ENCODE measurements around the gene PPP2R2C. TPM values are rescaled to one million over a fixed set of nuclear protein-coding genes. Genes with fewer than 3 reads are reported as not detected.

Gene PPP2R2C
- total RNA-seq, 2 experiments from 2014 or later, result not detected

DNA sequence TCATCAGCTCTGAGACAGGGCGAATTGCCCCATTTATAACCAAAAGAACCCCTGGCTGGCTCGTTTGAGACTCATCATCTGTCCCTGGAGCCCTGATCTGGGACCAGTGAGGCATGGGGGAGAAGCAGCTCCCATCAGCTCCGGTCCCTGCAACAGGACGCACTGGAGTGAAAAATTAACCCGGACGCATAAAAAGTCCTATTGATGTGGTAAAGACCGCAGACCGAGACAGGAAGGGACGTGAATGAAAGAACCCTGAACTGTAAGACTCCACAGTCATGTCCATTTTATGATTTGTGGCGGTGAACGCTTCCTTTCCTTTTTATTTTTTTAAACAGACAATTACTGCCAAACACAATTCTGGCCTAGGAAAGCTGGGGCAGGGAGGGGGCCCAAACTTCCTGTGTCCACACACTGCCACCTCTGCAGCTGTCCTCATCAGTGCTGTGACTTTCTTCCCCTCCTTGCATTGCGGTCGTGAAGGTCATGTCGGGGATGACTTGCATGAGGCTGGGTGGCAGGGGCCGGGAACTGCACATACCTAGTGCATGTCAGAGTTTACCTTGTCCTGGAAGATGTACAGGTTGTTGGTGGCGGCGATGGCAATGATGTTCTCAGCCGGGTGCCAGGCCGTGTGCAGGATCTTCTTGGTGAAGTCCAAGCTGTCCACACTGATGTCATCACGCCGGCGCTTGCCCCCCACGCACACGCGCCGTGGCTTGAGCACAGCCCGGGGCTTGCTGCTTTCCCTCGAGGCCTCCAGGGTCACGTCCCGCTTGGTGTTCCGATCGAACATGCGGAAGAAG lies 149.4 kb downstream of the PPP2R2C start:
- DNase-seq, result no peak
- Mint-ChIP-seq H3K36me3 (ENCODE audit: low read depth) (no peaks in the 10 kb centered on the region), H3K4me3 (no peak overlapping the region), H3K27ac (no peak overlapping the region), H3K9me3 (no peaks in the 10 kb centered on the region), H3K27me3 (peaks cover 28% of the 10 kb centered on the region), H3K4me1 (peaks cover 52% of the 10 kb centered on the region)
- ChIA-PET POLR2A (no interaction called here), CTCF (interaction anchor here (1.3 to 14.4 kb wide), 6 partner anchors 9 to 324 kb away, joined by 3 to 341 read pairs (median 22); partner anchors contain the start of gene WFS1)

GRCh38 chr4:6322067-6322760 lies 150.2 kb downstream of the PPP2R2C start:
- DNase-seq, result no peak
- H3K27me3 Mint-ChIP-seq, result peaks cover 29% of the 10 kb centered on the region
- H3K9me3 Mint-ChIP-seq, result no peaks in the 10 kb centered on the region
- H3K27ac Mint-ChIP-seq, result no peak overlapping the region
- CTCF ChIA-PET, result interaction anchor here (0.6 to 14.4 kb wide), 5 partner anchors 9 to 295 kb away, joined by 3 to 341 read pairs (median 22); partner anchors contain the start of gene WFS1
- POLR2A ChIA-PET, result no interaction called here
- no peak overlapping the region for H3K4me3 Mint-ChIP-seq
- H3K36me3 Mint-ChIP-seq (ENCODE audit: low read depth), result no peaks in the 10 kb centered on the region
- H3K4me1 Mint-ChIP-seq, result peaks cover 52% of the 10 kb centered on the region

- H3K4me1 Mint-ChIP-seq, result peaks cover 52% of the 10 kb centered on the region
- POLR2A ChIA-PET, result no interaction called here
- CTCF ChIA-PET, result interaction anchor here (0.6 to 14.4 kb wide), 5 partner anchors 10 to 294 kb away, joined by 3 to 341 read pairs (median 22); partner anchors contain the start of gene WFS1
These were observed 151.1 kb downstream of the PPP2R2C start for GRCh38 chr4:6321361-6321760.

GRCh38 chr4:6320663-6321062 lies 151.8 kb downstream of the PPP2R2C start:
- H3K9me3 Mint-ChIP-seq, result no peaks in the 10 kb centered on the region
- ChIA-PET POLR2A (interaction anchor here (1.2 to 1.6 kb wide), 3 partner anchors 10 to 140 kb away, joined by 4 to 7 read pairs (median 5); no protein-coding TSS in a partner anchor), CTCF (interaction anchor here (1.4 to 14.4 kb wide), 5 partner anchors 11 to 186 kb away, joined by 4 to 341 read pairs (median 22); partner anchors contain the start of gene WFS1)
- peaks cover 29% of the 10 kb centered on the region for H3K27me3 Mint-ChIP-seq
- DNase-seq, result no peak
- peaks cover 52% of the 10 kb centered on the region for H3K4me1 Mint-ChIP-seq
- no peak overlapping the region for H3K4me3 Mint-ChIP-seq
- no peak overlapping the region for H3K27ac Mint-ChIP-seq
- H3K36me3 Mint-ChIP-seq (ENCODE audit: low read depth), result no peaks in the 10 kb centered on the region

More at GRCh38 chr4:6321361-6321760, 151.1 kb downstream of the PPP2R2C start:
- no peaks in the 10 kb centered on the region for H3K36me3 Mint-ChIP-seq (ENCODE audit: low read depth)
- H3K9me3 Mint-ChIP-seq, result no peaks in the 10 kb centered on the region
- DNase-seq, result no peak
- no peak overlapping the region for H3K4me3 Mint-ChIP-seq
- peaks cover 31% of the 10 kb centered on the region for H3K27me3 Mint-ChIP-seq
- H3K27ac Mint-ChIP-seq, result no peak overlapping the region

- Mint-ChIP-seq H3K36me3 (ENCODE audit: low read depth) (no peaks in the 10 kb centered on the region), H3K27me3 (peaks cover 27% of the 10 kb centered on the region), H3K9me3 (no peaks in the 10 kb centered on the region), H3K4me3 (no peak overlapping the region), H3K27ac (no peak overlapping the region), H3K4me1 (peaks cover 43% of the 10 kb centered on the region)
- ChIA-PET POLR2A (interaction anchor here (1.2 to 1.6 kb wide), 3 partner anchors 11 to 139 kb away, joined by 4 to 7 read pairs (median 5); no protein-coding TSS in a partner anchor), CTCF (interaction anchor here (1.5 to 14.4 kb wide), 4 partner anchors 12 to 185 kb away, joined by 6 to 341 read pairs (median 126); partner anchors contain the start of gene WFS1)
- DNase-seq, result no peak
These were observed 152.8 kb downstream of the PPP2R2C start for GRCh38 chr4:6319530-6320150.

GRCh38 chr4:6318206-6318605 lies 154.2 kb downstream of the PPP2R2C start:
- Mint-ChIP-seq H3K4me3 (no peak overlapping the region), H3K4me1 (peaks cover 33% of the 10 kb centered on the region)
- POLR2A ChIA-PET, result no interaction called here

GRCh38 chr4:6316461-6317003 lies 155.9 kb downstream of the PPP2R2C start:
- DNase-seq, result no peak
- Mint-ChIP-seq H3K9me3 (no peaks in the 10 kb centered on the region), H3K36me3 (ENCODE audit: low read depth) (no peaks in the 10 kb centered on the region), H3K4me3 (no peak overlapping the region), H3K27ac (no peak overlapping the region), H3K4me1 (peaks cover 19% of the 10 kb centered on the region), H3K27me3 (peaks cover 27% of the 10 kb centered on the region)
- POLR2A ChIA-PET, result no interaction called here
- CTCF ChIA-PET, result interaction anchor here (0.9 to 2.4 kb wide), 3 partner anchors 11 to 66 kb away, joined by 4 to 13 read pairs (median 5); no protein-coding TSS in a partner anchor

More at GRCh38 chr4:6318206-6318605, 154.2 kb downstream of the PPP2R2C start:
- H3K36me3 Mint-ChIP-seq (ENCODE audit: low read depth), result no peaks in the 10 kb centered on the region
- H3K27ac Mint-ChIP-seq, result no peak overlapping the region
- H3K27me3 Mint-ChIP-seq, result peaks cover 22% of the 10 kb centered on the region
- CTCF ChIA-PET, result no interaction called here
- DNase-seq, result no peak
- no peaks in the 10 kb centered on the region for H3K9me3 Mint-ChIP-seq

GRCh38 chr4:6313216-6313615 lies 159.2 kb downstream of the PPP2R2C start:
- no peaks in the 10 kb centered on the region for H3K36me3 Mint-ChIP-seq (ENCODE audit: low read depth)
- ChIA-PET POLR2A (no interaction called here), CTCF (no interaction called here)
- H3K4me3 Mint-ChIP-seq, result no peak overlapping the region
- H3K9me3 Mint-ChIP-seq, result no peaks in the 10 kb centered on the region
- peaks cover 54% of the 10 kb centered on the region for H3K27me3 Mint-ChIP-seq
- DNase-seq, result no peak
- H3K4me1 Mint-ChIP-seq, result peaks cover 1% of the 10 kb centered on the region
- H3K27ac Mint-ChIP-seq, result no peak overlapping the region

DNA sequence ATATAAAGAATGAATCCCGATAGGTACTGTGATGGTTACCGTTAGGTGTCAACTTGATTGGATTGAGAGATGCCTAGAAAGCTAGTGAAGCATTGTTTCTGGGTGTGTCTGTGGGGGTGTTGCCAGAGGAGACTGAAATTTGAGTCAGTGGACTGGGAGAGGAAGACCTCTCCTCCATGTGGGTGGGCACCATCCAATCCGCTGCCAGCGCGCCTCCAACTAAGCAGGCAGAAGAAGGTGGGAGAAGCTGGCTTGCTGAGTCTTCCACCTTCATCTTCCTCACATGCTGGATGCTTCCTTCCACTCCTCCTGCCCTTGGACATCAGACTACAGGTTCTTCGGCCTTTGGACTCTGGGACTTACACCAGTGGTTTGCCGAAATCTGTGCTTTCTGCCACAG lies 162.6 kb downstream of the PPP2R2C start:
- ChIA-PET POLR2A (no interaction called here), CTCF (no interaction called here)
- H3K27ac Mint-ChIP-seq, result no peak overlapping the region
- peaks cover 70% of the 10 kb centered on the region for H3K27me3 Mint-ChIP-seq
- no peaks in the 10 kb centered on the region for H3K9me3 Mint-ChIP-seq
- no peaks in the 10 kb centered on the region for H3K36me3 Mint-ChIP-seq (ENCODE audit: low read depth)
- DNase-seq, result no peak
- H3K4me3 Mint-ChIP-seq, result no peak overlapping the region
- H3K4me1 Mint-ChIP-seq, result peaks cover 1% of the 10 kb centered on the region

DNA sequence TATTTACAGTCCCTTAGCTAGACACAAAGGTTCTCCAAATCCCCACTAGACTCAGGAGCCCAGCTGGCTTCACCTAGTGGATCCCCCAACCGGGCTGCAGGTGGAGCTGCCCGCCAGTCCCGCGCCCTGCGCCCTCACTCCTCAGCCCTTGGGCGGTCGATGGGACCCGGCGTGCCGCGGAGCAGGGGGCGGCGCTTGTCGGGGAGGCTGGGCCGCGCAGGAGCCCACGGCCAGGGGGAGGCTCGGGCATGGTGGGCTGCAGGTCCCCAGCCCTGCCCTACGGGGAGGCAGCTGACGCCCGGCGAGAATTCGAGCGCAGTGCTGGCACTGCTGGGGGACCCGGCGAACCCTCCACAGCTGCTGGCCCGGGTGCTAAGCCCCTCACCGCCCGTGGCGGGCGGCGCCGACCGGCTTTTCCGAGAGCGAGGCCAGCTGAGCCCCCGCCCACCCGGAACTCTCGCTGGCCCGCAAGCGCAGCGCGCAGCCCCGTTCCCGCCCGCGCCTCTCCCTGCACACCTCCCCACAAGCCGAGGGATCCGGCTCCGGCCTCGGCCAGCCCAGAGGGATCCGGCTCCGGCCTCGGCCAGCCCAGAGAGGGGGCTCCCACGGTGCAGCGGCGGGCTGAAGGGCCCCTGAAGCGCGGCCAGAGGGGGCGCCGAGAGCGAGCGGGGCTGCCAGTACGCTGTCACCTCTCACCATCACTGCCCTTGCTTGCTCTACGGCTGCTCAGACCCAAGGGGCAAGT lies 163.3 kb downstream of the PPP2R2C start:
- peaks cover 70% of the 10 kb centered on the region for H3K27me3 Mint-ChIP-seq
- peaks cover 1% of the 10 kb centered on the region for H3K4me1 Mint-ChIP-seq
- no peak overlapping the region for H3K27ac Mint-ChIP-seq
- no peaks in the 10 kb centered on the region for H3K36me3 Mint-ChIP-seq (ENCODE audit: low read depth)
- POLR2A ChIA-PET, result no interaction called here
- DNase-seq, result no peak
- CTCF ChIA-PET, result interaction anchor here (0.7 to 1.9 kb wide), 7 partner anchors 12 to 59 kb away, joined by 3 to 13 read pairs (median 4); no protein-coding TSS in a partner anchor
- H3K4me3 Mint-ChIP-seq, result no peak overlapping the region
- no peaks in the 10 kb centered on the region for H3K9me3 Mint-ChIP-seq

GRCh38 chr4:6307891-6308290 lies 164.5 kb downstream of the PPP2R2C start:
- CTCF ChIA-PET, result interaction anchor here (0.8 to 1.9 kb wide), 5 partner anchors 13 to 58 kb away, joined by 4 to 13 read pairs (median 4); no protein-coding TSS in a partner anchor
- Mint-ChIP-seq H3K9me3 (no peaks in the 10 kb centered on the region), H3K36me3 (ENCODE audit: low read depth) (no peaks in the 10 kb centered on the region), H3K4me1 (peaks cover 1% of the 10 kb centered on the region), H3K27ac (no peak overlapping the region), H3K27me3 (peaks cover 62% of the 10 kb centered on the region), H3K4me3 (no peak overlapping the region)
- POLR2A ChIA-PET, result no interaction called here
- DNase-seq, result no peak

GRCh38 chr4:6307230-6307629 lies 165.2 kb downstream of the PPP2R2C start:
- no peak for DNase-seq
- H3K9me3 Mint-ChIP-seq, result no peaks in the 10 kb centered on the region
- ChIA-PET CTCF (interaction anchor here (1.8 to 1.9 kb wide), 2 partner anchors 43 to 57 kb away, joined by 4 to 13 read pairs; no protein-coding TSS in a partner anchor), POLR2A (no interaction called here)
- H3K27ac Mint-ChIP-seq, result no peak overlapping the region
- H3K36me3 Mint-ChIP-seq (ENCODE audit: low read depth), result no peaks in the 10 kb centered on the region
- no peak overlapping the region for H3K4me3 Mint-ChIP-seq
- H3K4me1 Mint-ChIP-seq, result peaks cover 1% of the 10 kb centered on the region
- peaks cover 56% of the 10 kb centered on the region for H3K27me3 Mint-ChIP-seq

Data from activated CD4-positive, alpha-beta memory T cell treated with anti-CD3 and anti-CD28 coated beads, Interleukin-2, amount 10 ng/mL, durations not matched to agents 7 days and 5 days (primary cell).